ENCODE measurements around the gene FTO.

FTO gene

GRCh38 chr16:54143934-54144571, 440.1 kb downstream of the FTO start:
- no peak for DNase-seq (ENCODE audit: low read depth)
- no peak for TF ChIP-seq CTCF (conservative IDR thresholded peaks at IDR 0.05; ENCODE audit: low read depth, low read length)
- H3K4me3 ChIP-seq (ENCODE audit: low read depth, low read length) = no peak overlapping the region

DNA sequence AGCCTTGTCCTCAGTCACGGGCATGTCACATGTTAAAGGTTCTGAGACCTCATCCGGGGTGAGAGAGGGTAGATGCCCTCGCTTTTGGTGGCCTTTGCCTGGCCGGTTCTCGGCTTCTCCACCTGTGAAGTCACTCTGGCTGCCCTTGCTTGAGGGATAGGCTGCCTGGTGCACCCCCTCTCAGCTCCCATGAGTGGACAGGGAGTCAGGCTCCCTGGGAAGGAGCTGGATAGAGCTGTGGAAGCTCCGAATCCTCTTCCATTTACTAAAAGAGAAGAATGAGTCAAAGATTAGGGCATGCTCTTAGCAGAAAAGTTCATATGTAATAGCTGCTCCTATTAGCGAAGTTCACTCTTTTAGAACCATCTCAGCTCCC, 440.6 kb downstream of the FTO start:
- no peak overlapping the region for H3K4me3 ChIP-seq (ENCODE audit: low read depth, low read length)
- no peak for TF ChIP-seq CTCF (conservative IDR thresholded peaks at IDR 0.05; ENCODE audit: low read depth, low read length)
- no peak for DNase-seq (ENCODE audit: low read depth)

DNA sequence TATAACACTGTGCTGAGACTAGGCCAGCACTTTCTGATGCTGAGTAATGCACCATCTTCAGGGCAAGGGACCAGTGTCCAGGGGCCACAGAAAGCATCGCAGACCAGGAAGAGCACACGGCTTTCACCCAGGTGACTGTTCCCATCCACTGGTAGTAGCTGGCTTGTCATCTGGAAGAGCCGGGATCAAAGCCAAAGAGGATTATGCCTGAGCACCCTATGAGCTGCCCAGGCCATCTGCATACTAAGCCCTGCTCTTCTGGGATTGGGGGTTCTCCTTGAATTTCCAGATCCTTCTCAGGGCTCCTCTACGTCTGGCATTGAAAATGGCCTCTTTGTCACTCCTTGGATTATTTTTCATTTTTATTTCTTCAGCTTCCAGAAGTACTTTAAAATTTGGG, 441.9 kb downstream of the FTO start:
- no peak overlapping the region for H3K4me3 ChIP-seq (ENCODE audit: low read depth, low read length)
- no peak for DNase-seq (ENCODE audit: low read depth)
- TF ChIP-seq CTCF (conservative IDR thresholded peaks at IDR 0.05; ENCODE audit: low read depth, low read length) = no peak

DNA sequence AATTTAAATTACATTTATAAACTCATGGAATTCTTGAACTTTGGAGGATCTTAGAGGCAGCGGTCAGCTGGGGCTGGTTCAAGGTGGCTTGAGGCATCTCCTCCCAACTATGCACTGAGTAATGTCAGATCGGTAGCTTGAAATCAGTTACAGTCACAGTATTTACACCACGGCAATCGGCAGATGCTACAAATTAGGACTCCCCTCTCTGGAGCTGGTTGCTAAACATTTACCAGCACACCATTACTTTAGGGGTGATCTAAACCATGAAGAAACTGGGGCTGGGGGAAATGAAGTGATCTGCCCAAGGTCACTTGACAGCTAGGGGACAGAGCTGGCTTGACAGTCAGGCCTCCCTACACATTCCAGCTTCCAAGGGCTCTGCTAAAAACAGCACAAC, 445.0 kb downstream of the FTO start:
- no peak for DNase-seq (ENCODE audit: low read depth)
- no peak for TF ChIP-seq CTCF (conservative IDR thresholded peaks at IDR 0.05; ENCODE audit: low read depth, low read length)
- no peak overlapping the region for H3K4me3 ChIP-seq (ENCODE audit: low read depth, low read length)

- no peak for TF ChIP-seq CTCF (conservative IDR thresholded peaks at IDR 0.05; ENCODE audit: low read depth, low read length)
- no peak overlapping the region for H3K4me3 ChIP-seq (ENCODE audit: low read depth, low read length)
- no peak for DNase-seq (ENCODE audit: low read depth)
Observed at GRCh38 chr16:54150861-54151260, 446.9 kb downstream of the FTO start.

DNA sequence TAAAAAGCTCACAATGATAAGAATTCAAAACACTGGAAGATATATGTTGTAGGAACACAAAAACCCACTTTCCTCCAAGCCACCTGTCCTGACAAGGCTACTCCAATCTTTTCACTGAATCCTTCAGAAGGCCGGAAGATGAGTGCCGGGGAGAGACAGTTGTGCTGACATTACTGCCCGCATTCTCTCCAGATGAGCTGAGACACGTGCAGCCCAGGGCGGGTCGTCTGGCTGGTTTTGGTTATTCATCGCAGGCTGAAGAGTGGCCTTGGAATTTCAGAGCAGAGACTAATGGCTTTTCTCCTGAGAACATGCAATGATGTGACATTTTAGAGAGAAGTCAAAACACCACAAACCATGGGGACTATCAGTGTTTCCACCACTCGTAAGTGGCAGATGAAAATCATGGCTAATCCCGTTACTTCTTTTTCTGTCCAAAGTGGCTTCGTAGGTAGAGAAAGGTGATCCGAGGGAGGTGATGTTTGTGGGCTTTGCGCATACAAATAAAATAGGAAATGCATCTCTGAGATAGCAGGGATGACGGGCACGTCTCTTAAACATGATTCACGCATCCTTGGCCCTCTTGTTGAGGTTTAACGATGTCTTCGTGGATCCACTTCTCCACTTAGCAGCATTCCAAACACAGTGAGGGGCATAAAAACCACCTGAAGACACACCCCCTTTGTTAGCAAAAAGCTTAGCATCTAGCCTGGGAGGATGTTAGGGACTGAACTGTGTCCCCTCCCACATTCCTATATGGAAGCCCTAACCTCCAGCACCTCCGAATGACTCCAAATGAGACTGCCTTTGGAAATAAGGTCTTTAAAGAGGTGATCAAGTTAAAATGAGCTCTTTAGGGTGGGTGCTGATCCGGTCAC, 448.6 kb downstream of the FTO start:
- no peak overlapping the region for H3K4me3 ChIP-seq (ENCODE audit: low read depth, low read length)
- DNase-seq (ENCODE audit: low read depth) = no peak
- no peak for TF ChIP-seq CTCF (conservative IDR thresholded peaks at IDR 0.05; ENCODE audit: low read depth, low read length)
